A549 (cell line): ENCODE results near the gene SOX15. TPM values are rescaled to one million over a fixed set of nuclear protein-coding genes. Genes with fewer than 3 reads are reported as not detected.

ENCODE experiments used
- ATAC-seq, 2 experiments: fragments of 200-7000 bp in 1 of 2; fragments of >200 bp in 1 of 2; cut with Nextera tagmentation in 1 of 2; cut with Tn5 transposase in 1 of 2; 3 replicates each; pipeline versions ENCODE4 v1.8.0 to v1.9.1; 2018 to 2020; ENCODE audit warnings: mild to moderate bottlenecking in 1 of 2, moderate library complexity in 1 of 2
- CTCF ChIA-PET: fragments of 300-600 bp; sonication (Branson Sonifier 250); formaldehyde crosslinking; extraction: SDS; loops from one replicate; lab custom pipeline; 2021; ENCODE audit warnings: antibody characterized with exemption, inconsistent platforms; lab: Yijun Ruan, JAX
- POLR2A ChIA-PET: fragments of 350-600 bp; formaldehyde crosslinking; extraction: SDS; loops from one replicate; lab custom pipeline; 2021; ENCODE audit warnings: antibody characterized with exemption, inconsistent platforms; lab: Yijun Ruan, JAX
- DNase-seq, 2 experiments: peaks; one replicate each; pipeline versions ENCODE4 v3.0.0 to v3.0.0-alpha.2; 2011 to 2016; ENCODE audit warnings: low read depth in 1 of 2, low spot score in 1 of 2
- FAIRE-seq: peaks from 2 replicates; lab custom pipeline; 2011; peaks lifted over from hg19 to GRCh38; lab: Jason Lieb, UNC
- H3K27ac ChIP-seq, 2 experiments: fragments of >200 bp; sonication (Bioruptor Twin); formaldehyde crosslinking; 3 replicates each; pipeline ENCODE4 v1.5.1; 2016 to 2017
- H3K4me1 ChIP-seq: fragments of >200 bp; sonication (Bioruptor Twin); formaldehyde crosslinking; 3 replicates; pipeline ENCODE4 v1.6.1; 2016
- H3K4me2 ChIP-seq: fragments of >200 bp; sonication (Bioruptor Twin); formaldehyde crosslinking; 3 replicates; pipeline ENCODE4 v1.6.1; 2016
- H3K4me3 ChIP-seq: fragments of >200 bp; sonication (Bioruptor Twin); formaldehyde crosslinking; 3 replicates; pipeline ENCODE4 v1.5.1; 2016
- H3K9me3 ChIP-seq: fragments of >200 bp; sonication (Bioruptor Twin); formaldehyde crosslinking; 3 replicates; pipeline ENCODE4 v1.6.1; 2016
- CBX2 ChIP-seq: fragments of 200-600 bp; sonication (generic); IDR thresholded peaks from 2 replicates; pipeline ENCODE4 v1.6.1; 2016; ENCODE audit warnings: low read depth, mild to moderate bottlenecking, borderline replicate concordance
- CEBPB ChIP-seq, 2 experiments: fragments of >200 bp in 1 of 2; sonication (Bioruptor Twin) in 1 of 2; formaldehyde crosslinking in 1 of 2; IDR thresholded peaks; 2 replicates each; pipeline ENCODE4 v1.6.1; 2012 to 2016
- EP300 ChIP-seq, 2 experiments: fragments of >200 bp; sonication (Bioruptor Twin); formaldehyde crosslinking; IDR thresholded peaks; 2 replicates in 1 of 2; 3 replicates in 1 of 2; pipeline ENCODE4 v1.6.1; 2016 to 2017
- FOSB ChIP-seq: fragments of 250-450 bp; sonication (Bioruptor Pico); IDR thresholded peaks from 2 replicates; pipeline ENCODE4 v1.5.0; 2020; ENCODE audit warnings: mild to moderate bottlenecking, moderate library complexity
- FOSL2 ChIP-seq, 2 experiments: fragments of 450-650 bp in 1 of 2; fragments of >200 bp in 1 of 2; sonication (Bioruptor Twin) in 1 of 2; formaldehyde crosslinking; IDR thresholded peaks; 2 replicates each; pipeline versions ENCODE4 v1.5.0 to v1.6.1; 2016 to 2020; ENCODE audit warnings: mild to moderate bottlenecking in 1 of 2, moderate library complexity in 1 of 2
- FOXS1 ChIP-seq: fragments of 250-450 bp; sonication (Bioruptor Pico); IDR thresholded peaks from 2 replicates; pipeline ENCODE4 v1.5.0; 2020; ENCODE audit warnings: mild to moderate bottlenecking, moderate library complexity
- HDAC2 ChIP-seq: fragments of 200-600 bp; sonication (generic); IDR thresholded peaks from 2 replicates; pipeline ENCODE4 v1.6.1; 2016
- HES2 ChIP-seq: fragments of >200 bp; sonication (Bioruptor Twin); formaldehyde crosslinking; IDR thresholded peaks from 2 replicates; pipeline ENCODE4 v1.6.1; 2016
- KDM1A ChIP-seq: fragments of 200-600 bp; sonication (generic); IDR thresholded peaks from 2 replicates; pipeline ENCODE4 v1.6.1; 2016; ENCODE audit warnings: low read depth, mild to moderate bottlenecking
- NPAS2 ChIP-seq: fragments of 250-450 bp; sonication (Bioruptor Pico); IDR thresholded peaks from 2 replicates; pipeline ENCODE4 v1.8.0; 2022; ENCODE audit warnings: mild to moderate bottlenecking, moderate library complexity, borderline replicate concordance
- NR3C1 ChIP-seq: fragments of >200 bp; sonication (Bioruptor Twin); formaldehyde crosslinking; IDR thresholded peaks from 3 replicates; pipeline ENCODE4 v1.6.1; 2017
- PHF8 ChIP-seq: fragments of 200-600 bp; sonication (generic); IDR thresholded peaks from 2 replicates; pipeline ENCODE4 v1.6.1; 2016; ENCODE audit warnings: low read depth, mild to moderate bottlenecking, antibody characterized with exemption, moderate library complexity, borderline replicate concordance
- POLR2A ChIP-seq: IDR thresholded peaks from 2 replicates; pipeline ENCODE4 v1.6.1; 2012; ENCODE audit warnings: mild to moderate bottlenecking, low read length
- RAD21 ChIP-seq, 2 experiments: fragments of >200 bp in 1 of 2; sonication (Bioruptor Twin) in 1 of 2; formaldehyde crosslinking in 1 of 2; IDR thresholded peaks in 1 of 2; conservative IDR thresholded peaks in 1 of 2; 2 replicates in 1 of 2; 3 replicates in 1 of 2; pipeline ENCODE4 v1.6.1; 2012 to 2018; ENCODE audit warnings: inconsistent platforms in 1 of 2
- RCOR1 ChIP-seq: fragments of 150-350 bp; IDR thresholded peaks from 2 replicates; pipeline ENCODE4 v1.6.1; 2014; ENCODE audit warnings: antibody characterized with exemption, low read length, low read depth
- RFX5 ChIP-seq: fragments of 450-650 bp; IDR thresholded peaks from 2 replicates; pipeline ENCODE4 v1.7.1; 2014; ENCODE audit warnings: antibody characterized with exemption, mild to moderate bottlenecking, moderate library complexity
- SMC3 ChIP-seq: fragments of >200 bp; sonication (Bioruptor Twin); formaldehyde crosslinking; IDR thresholded peaks from 3 replicates; pipeline ENCODE4 v1.6.1; 2018; ENCODE audit warnings: inconsistent platforms
- ZFP36 ChIP-seq: fragments of 450-650 bp; IDR thresholded peaks from 2 replicates; pipeline ENCODE4 v1.6.1; 2014; ENCODE audit warnings: borderline replicate concordance; ENCODE audit not compliant: partially characterized antibody
- ZSCAN20 ChIP-seq: fragments of 250-450 bp; sonication (Bioruptor Pico); IDR thresholded peaks from 2 replicates; pipeline ENCODE4 v1.8.0; 2022; ENCODE audit warnings: mild to moderate bottlenecking, moderate library complexity
- WGBS: methylation state at CpG from one replicate; pipeline ENCODE4 v1.1.6; 2017; ENCODE audit errors: missing lambda C conversion rate; 5-methylcytosine and 5-hydroxymethylcytosine counted together
- polyA plus RNA-seq, 4 experiments: library from polyadenylated mRNA; depleted of rRNA in 3 of 4; stranded (reverse); fragments of >200 nt; fragmentation: RNase III in 1 of 4; extraction: RNeasy Plus Mini Kit Qiagen cat#74134 plus additional on column Dnase treatment in 1 of 4; gene quantifications; 2 replicates in 3 of 4; 3 replicates in 1 of 4; pipeline ENCODE4 v1.2.3, GENCODE V29; 2011 to 2017
- TF ChIP-seq, protein P1 (sequence below): fragments of >200 bp; sonication (Bioruptor Twin); formaldehyde crosslinking; IDR thresholded peaks from 3 replicates; pipeline ENCODE4 v1.6.1; 2016
- TF ChIP-seq, protein P2 (sequence below): fragments of >200 bp; sonication (Bioruptor Twin); formaldehyde crosslinking; IDR thresholded peaks from 3 replicates; pipeline ENCODE4 v1.5.1; 2016

The SOX15 gene
- polyA plus RNA-seq, 2 of the 4 experiments (the other 2 are of a cell fraction) = 0.05 to 0.19 TPM

DNA sequence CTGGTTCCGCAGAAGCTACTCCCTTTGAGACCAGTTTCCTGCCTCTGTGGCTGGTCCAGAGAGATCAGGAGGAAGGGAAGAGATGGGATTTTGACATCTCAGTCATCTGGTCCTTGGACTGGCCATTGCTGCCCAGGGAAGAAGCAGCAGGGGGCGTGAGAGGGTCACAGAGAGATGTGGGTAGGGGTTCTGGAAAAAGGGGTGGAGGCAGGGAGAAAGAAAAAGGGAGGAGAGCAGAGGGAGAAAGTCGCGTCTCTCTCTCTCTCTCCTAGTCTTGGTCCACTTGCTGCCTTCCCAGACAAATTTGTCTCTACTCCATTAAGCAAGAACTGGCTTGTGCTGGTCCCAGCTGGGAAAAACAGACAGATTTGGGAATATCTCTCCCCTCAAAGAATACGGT is 44.5 kb upstream of the SOX15 start:
- peak; percentile 63 to 83 for ATAC-seq

GRCh38 chr17:7633093-7633492 is 43.2 kb upstream of the SOX15 start:
- no peak overlapping the region for H3K4me3 ChIP-seq
- 49% methylated on average over 2 of the region's 2 CpGs for WGBS
- TF ChIP-seq PHF8 = no peak
- no peak for TF ChIP-seq HDAC2
- no peak for TF ChIP-seq NR3C1
- TF ChIP-seq, protein P1, sequence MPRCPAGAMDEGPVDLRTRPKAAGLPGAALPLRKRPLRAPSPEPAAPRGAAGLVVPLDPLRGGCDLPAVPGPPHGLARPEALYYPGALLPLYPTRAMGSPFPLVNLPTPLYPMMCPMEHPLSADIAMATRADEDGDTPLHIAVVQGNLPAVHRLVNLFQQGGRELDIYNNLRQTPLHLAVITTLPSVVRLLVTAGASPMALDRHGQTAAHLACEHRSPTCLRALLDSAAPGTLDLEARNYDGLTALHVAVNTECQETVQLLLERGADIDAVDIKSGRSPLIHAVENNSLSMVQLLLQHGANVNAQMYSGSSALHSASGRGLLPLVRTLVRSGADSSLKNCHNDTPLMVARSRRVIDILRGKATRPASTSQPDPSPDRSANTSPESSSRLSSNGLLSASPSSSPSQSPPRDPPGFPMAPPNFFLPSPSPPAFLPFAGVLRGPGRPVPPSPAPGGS = no peak
- no peak for TF ChIP-seq POLR2A
- TF ChIP-seq ZSCAN20 = no peak
- no peak for TF ChIP-seq RFX5
- no peak for TF ChIP-seq FOSB (CRISPR knock-in tag)
- no peak for TF ChIP-seq NPAS2 (CRISPR knock-in tag)
- no peak for TF ChIP-seq EP300 (IDR thresholded peaks at IDR 0.05)
- no peak for TF ChIP-seq HES2
- no peak for TF ChIP-seq KDM1A
- TF ChIP-seq CBX2 = no peak
- TF ChIP-seq RCOR1 = no peak
- TF ChIP-seq FOSL2 (IDR thresholded peaks at IDR 0.05) = no peak
- no peak for TF ChIP-seq FOSL2 (CRISPR knock-in tag; IDR thresholded peaks at IDR 0.05)
- no peak for TF ChIP-seq CEBPB (IDR thresholded peaks at IDR 0.05)
- TF ChIP-seq ZFP36 = no peak
- ATAC-seq = peak; percentile 30 to 37; a peak in 3 of 6 replicates
- CTCF ChIA-PET = interaction anchor here (0.7 to 8.2 kb wide), 20 partner anchors 9 to 237 kb away, joined by 3 to 191 read pairs (median 10); partner anchors contain the start of genes ATP1B2, DNAH2, EFNB3 and FXR2
- no peak overlapping the region for H3K27ac ChIP-seq
- peaks cover 2% of the 10 kb centered on the region; the same call in 2 of the 3 replicates for H3K4me1 ChIP-seq
- peak; percentile 63 for FAIRE-seq
- no peak overlapping the region for H3K4me2 ChIP-seq
- no peaks in the 10 kb centered on the region for H3K9me3 ChIP-seq
- peak in 1 of 2 experiments; percentile 29 for DNase-seq
- POLR2A ChIA-PET = interaction anchor here (0.8 to 4.3 kb wide), 3 partner anchors 17 to 69 kb away, joined by 3 to 52 read pairs (median 4); partner anchors contain the start of genes ATP1B2, TP53 and WRAP53

More for the DNA sequence above, 44.5 kb upstream of the SOX15 start:
- H3K4me3 ChIP-seq = no peak overlapping the region
- H3K4me2 ChIP-seq = peak overlapping the region; percentile 23; the same call in 1 of the 3 replicates
- DNase-seq = peak; percentile 71 to 87
- 31% methylated on average over 5 of the region's 5 CpGs for WGBS
- POLR2A ChIA-PET = interaction anchor here (4.3 kb wide), 1 partner anchor 53 kb away, joined by 52 read pairs; the partner anchor contains the start of genes TP53 and WRAP53
- CTCF ChIA-PET = interaction anchor here (0.7 to 8.2 kb wide), 20 partner anchors 8 to 460 kb away, joined by 3 to 191 read pairs (median 5); partner anchors contain the start of genes ATP1B2, DNAH2, EFNB3 and FXR2
- H3K27ac ChIP-seq = no peak overlapping the region
- no peaks in the 10 kb centered on the region for H3K9me3 ChIP-seq
- no peaks in the 10 kb centered on the region for H3K4me1 ChIP-seq
- peak; percentile 54 for TF ChIP-seq SMC3
- TF ChIP-seq RAD21 (conservative IDR thresholded peaks at IDR 0.05 in 1 of 2, IDR thresholded peaks at IDR 0.05 in 1 of 2) = peak; percentile 61 to 82
- no peak for TF ChIP-seq FOXS1
- TF ChIP-seq, protein P1 = no peak
- TF ChIP-seq, protein P2, sequence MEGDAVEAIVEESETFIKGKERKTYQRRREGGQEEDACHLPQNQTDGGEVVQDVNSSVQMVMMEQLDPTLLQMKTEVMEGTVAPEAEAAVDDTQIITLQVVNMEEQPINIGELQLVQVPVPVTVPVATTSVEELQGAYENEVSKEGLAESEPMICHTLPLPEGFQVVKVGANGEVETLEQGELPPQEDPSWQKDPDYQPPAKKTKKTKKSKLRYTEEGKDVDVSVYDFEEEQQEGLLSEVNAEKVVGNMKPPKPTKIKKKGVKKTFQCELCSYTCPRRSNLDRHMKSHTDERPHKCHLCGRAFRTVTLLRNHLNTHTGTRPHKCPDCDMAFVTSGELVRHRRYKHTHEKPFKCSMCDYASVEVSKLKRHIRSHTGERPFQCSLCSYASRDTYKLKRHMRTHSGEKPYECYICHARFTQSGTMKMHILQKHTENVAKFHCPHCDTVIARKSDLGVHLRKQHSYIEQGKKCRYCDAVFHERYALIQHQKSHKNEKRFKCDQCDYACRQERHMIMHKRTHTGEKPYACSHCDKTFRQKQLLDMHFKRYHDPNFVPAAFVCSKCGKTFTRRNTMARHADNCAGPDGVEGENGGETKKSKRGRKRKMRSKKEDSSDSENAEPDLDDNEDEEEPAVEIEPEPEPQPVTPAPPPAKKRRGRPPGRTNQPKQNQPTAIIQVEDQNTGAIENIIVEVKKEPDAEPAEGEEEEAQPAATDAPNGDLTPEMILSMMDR = peak; percentile 50
- no peak for FAIRE-seq
